A673 (cell line): ENCODE results near the gene KDM4B. TPM values are rescaled to one million over a fixed set of nuclear protein-coding genes. Genes with fewer than 3 reads are reported as not detected.

Source experiments
- BruUV-seq: library from RNA; stranded (reverse); fragments of 400-500 nt; replicated peaks from 2 replicates; lab custom pipeline; 2021; lab: Mats Ljungman, UMichigan
- CTCF ChIA-PET: fragments of 300-600 bp; sonication (Branson Sonifier 250); formaldehyde crosslinking; loops from one replicate; lab custom pipeline; 2022; ENCODE audit warnings: antibody characterized with exemption; lab: Charles Lee
- POLR2A ChIA-PET: fragments of 300-600 bp; sonication (Branson Sonifier 250); formaldehyde crosslinking; loops from one replicate; lab custom pipeline; 2022; ENCODE audit warnings: antibody characterized with exemption; ENCODE audit not compliant: low non-redundant PET; lab: Charles Lee
- DNase-seq: peaks from one replicate; pipeline ENCODE4 v3.0.0-alpha.2; 2015; ENCODE audit warnings: low spot score
- H3K27ac ChIP-seq: fragments of 200-600 bp; sonication (generic); 2 replicates; pipeline ENCODE4 v1.5.1; 2016; ENCODE audit warnings: mixed run types, low read depth, mild to moderate bottlenecking, mixed read lengths, antibody characterized with exemption, low read length; ENCODE audit not compliant: poor library complexity, severe bottlenecking
- H3K27me3 ChIP-seq: fragments of 200-600 bp; sonication (generic); replicated peaks from 2 replicates; pipeline ENCODE4 v1.6.1; 2017; ENCODE audit warnings: mixed run types, low read depth, mild to moderate bottlenecking, mixed read lengths, antibody characterized with exemption, low read length; ENCODE audit not compliant: insufficient read depth, poor library complexity
- H3K36me3 ChIP-seq: fragments of 200-600 bp; sonication (generic); 2 replicates; pipeline ENCODE4 v1.6.1; 2016; ENCODE audit warnings: mixed run types, mild to moderate bottlenecking, mixed read lengths, antibody characterized with exemption, low read length; ENCODE audit not compliant: insufficient read depth, poor library complexity, severe bottlenecking
- H3K4me1 ChIP-seq: fragments of 200-600 bp; sonication (generic); 2 replicates; pipeline ENCODE4 v1.6.1; 2017; ENCODE audit warnings: mixed run types, mild to moderate bottlenecking, mixed read lengths, antibody characterized with exemption, low read length; ENCODE audit not compliant: insufficient read depth, poor library complexity, severe bottlenecking
- H3K4me3 ChIP-seq: fragments of 200-600 bp; sonication (generic); 2 replicates; pipeline ENCODE4 v1.5.1; 2016; ENCODE audit warnings: low read depth, mixed run types, mild to moderate bottlenecking, mixed read lengths, low read length; ENCODE audit not compliant: poor library complexity, severe bottlenecking
- H3K9me3 ChIP-seq: fragments of 200-600 bp; sonication (generic); 2 replicates; pipeline ENCODE4 v1.6.1; 2016; ENCODE audit warnings: mixed run types, low read depth, mild to moderate bottlenecking, mixed read lengths, antibody characterized with exemption, low read length; ENCODE audit not compliant: poor library complexity, severe bottlenecking
- EZH2 ChIP-seq: fragments of 200-600 bp; sonication (generic); IDR thresholded peaks from 2 replicates; pipeline ENCODE4 v1.6.1; 2017; ENCODE audit warnings: borderline replicate concordance, low read depth, mild to moderate bottlenecking, mixed read lengths, antibody characterized with exemption, low read length; ENCODE audit not compliant: poor library complexity, severe bottlenecking
- intact Hi-C: fragments of 100-400 bp; cut with micrococcal nuclease; formaldehyde crosslinking; loops from one replicate; pipeline ENCODE4 v1.10.0; 2022; ENCODE audit not compliant: unreplicated experiment
- total RNA-seq: library from RNA; stranded (reverse); gene quantifications from 2 replicates; pipeline ENCODE4 v1.2.3, GENCODE V29; 2021
- TF ChIP-seq, protein P1 (sequence below): fragments of 300-800, 200-600 bp; sonication (generic); conservative IDR thresholded peaks from 2 replicates; pipeline ENCODE4 v1.5.1; 2017; ENCODE audit warnings: low read depth, mild to moderate bottlenecking, antibody characterized with exemption, low read length, moderate library complexity, mixed read lengths

The KDM4B gene
- total RNA-seq, 1 experiment from 2014 or later, result 30.0 TPM

DNA sequence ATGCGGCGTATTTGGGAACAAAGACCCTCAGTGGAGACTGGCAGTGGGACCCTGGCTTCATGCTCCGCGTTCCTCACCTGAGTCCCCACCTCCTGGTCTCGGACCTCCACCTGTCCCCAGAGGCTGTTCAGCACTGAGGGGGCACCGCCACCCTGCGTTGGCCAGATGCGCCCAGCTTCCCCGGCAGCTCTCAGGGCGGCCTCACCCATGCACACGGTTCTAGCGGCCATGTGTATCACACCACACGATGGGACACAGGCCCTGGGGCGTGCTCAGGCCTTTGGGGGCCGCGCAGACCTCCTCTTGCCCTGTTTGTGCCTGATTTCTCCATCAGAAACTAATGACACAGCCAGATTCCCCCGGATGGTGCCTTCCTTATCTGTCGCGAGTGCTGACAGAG is 138.1 kb downstream of the KDM4B start:
- intact Hi-C loops, result no loop called here
- no TSS peak for BruUV-seq
- ChIA-PET CTCF (no interaction called here), POLR2A (no interaction called here)
- H3K27ac ChIP-seq, result peak overlapping the region; percentile 87
- peaks cover 64% of the 10 kb centered on the region for H3K4me1 ChIP-seq
- H3K36me3 ChIP-seq, result no peaks in the 10 kb centered on the region
- DNase-seq, result no peak
- TF ChIP-seq, protein P1, sequence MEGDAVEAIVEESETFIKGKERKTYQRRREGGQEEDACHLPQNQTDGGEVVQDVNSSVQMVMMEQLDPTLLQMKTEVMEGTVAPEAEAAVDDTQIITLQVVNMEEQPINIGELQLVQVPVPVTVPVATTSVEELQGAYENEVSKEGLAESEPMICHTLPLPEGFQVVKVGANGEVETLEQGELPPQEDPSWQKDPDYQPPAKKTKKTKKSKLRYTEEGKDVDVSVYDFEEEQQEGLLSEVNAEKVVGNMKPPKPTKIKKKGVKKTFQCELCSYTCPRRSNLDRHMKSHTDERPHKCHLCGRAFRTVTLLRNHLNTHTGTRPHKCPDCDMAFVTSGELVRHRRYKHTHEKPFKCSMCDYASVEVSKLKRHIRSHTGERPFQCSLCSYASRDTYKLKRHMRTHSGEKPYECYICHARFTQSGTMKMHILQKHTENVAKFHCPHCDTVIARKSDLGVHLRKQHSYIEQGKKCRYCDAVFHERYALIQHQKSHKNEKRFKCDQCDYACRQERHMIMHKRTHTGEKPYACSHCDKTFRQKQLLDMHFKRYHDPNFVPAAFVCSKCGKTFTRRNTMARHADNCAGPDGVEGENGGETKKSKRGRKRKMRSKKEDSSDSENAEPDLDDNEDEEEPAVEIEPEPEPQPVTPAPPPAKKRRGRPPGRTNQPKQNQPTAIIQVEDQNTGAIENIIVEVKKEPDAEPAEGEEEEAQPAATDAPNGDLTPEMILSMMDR, result no peak
- H3K4me3 ChIP-seq, result no peak overlapping the region
- H3K9me3 ChIP-seq, result no peaks in the 10 kb centered on the region
- H3K27me3 ChIP-seq, result no peaks in the 10 kb centered on the region

- intact Hi-C loops, result no loop called here
- no peaks in the 10 kb centered on the region for H3K36me3 ChIP-seq
- H3K4me3 ChIP-seq, result no peak overlapping the region
- H3K4me1 ChIP-seq, result peaks cover 66% of the 10 kb centered on the region
- no TSS peak for BruUV-seq
- H3K9me3 ChIP-seq, result no peaks in the 10 kb centered on the region
- TF ChIP-seq EZH2, result no peak
- TF ChIP-seq, protein P1, result no peak
- DNase-seq, result no peak
- peak overlapping the region; percentile 87 for H3K27ac ChIP-seq
- H3K27me3 ChIP-seq, result no peaks in the 10 kb centered on the region
- CTCF ChIA-PET, result no interaction called here
- POLR2A ChIA-PET, result no interaction called here
These were observed 138.7 kb downstream of the KDM4B start for GRCh38 chr19:5107432-5108122.

DNA sequence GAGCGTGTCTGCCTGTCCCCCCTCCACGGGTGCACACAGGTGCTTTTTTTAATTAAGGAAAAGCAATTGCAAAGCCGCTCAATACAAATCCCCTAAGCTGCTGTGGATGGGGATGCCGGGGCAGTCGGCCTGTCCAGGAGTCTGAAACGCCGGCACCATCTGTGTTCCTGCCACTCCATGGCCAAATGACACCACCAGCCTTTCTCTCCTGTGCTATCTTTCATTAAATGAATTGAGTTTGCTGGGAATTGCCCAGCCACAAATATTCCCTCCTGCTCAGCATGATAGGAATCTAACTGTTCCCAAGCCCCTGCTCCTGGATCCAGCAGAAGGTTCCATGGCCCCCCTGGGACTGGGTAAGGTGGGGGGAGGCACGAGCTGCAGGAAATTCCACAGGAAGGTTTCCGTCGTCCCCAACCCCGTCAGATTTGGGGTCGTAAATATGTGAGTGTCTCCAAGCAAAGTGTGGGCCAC is 139.2 kb downstream of the KDM4B start:
- H3K4me1 ChIP-seq, result peaks cover 66% of the 10 kb centered on the region
- intact Hi-C loops, result no loop called here
- no peaks in the 10 kb centered on the region for H3K36me3 ChIP-seq
- ChIA-PET CTCF (interaction anchor here (0.6 kb wide), 1 partner anchor 60 kb away, joined by 5 read pairs; no protein-coding TSS in a partner anchor), POLR2A (no interaction called here)
- no peak for DNase-seq
- no TSS peak for BruUV-seq
- TF ChIP-seq, protein P1, result no peak
- TF ChIP-seq EZH2, result no peak
- no peaks in the 10 kb centered on the region for H3K27me3 ChIP-seq
- peak overlapping the region; percentile 87 for H3K27ac ChIP-seq
- no peaks in the 10 kb centered on the region for H3K9me3 ChIP-seq
- no peak overlapping the region for H3K4me3 ChIP-seq
